KMS-11 (cell line): ENCODE data around the gene MTRR.
A peak's percentile ranks its signal among the peaks of the same experiment; 100 is the strongest.

Experiments used
- H2AFZ ChIP-seq: fragments of 200-600 bp; sonication (generic); 2 replicates; pipeline ENCODE4 v1.6.1; 2016; ENCODE audit warnings: antibody characterized with exemption, mixed run types, low read depth
- H3K27ac ChIP-seq: fragments of 200-600 bp; sonication (generic); 2 replicates; pipeline ENCODE4 v1.6.1; 2016; ENCODE audit warnings: mild to moderate bottlenecking, mixed run types
- H3K27me3 ChIP-seq: fragments of 200-600 bp; sonication (generic); 2 replicates; pipeline ENCODE4 v1.6.1; 2017; ENCODE audit warnings: mild to moderate bottlenecking, low read depth, mixed run types, moderate library complexity; ENCODE audit not compliant: insufficient read depth
- H3K36me3 ChIP-seq: fragments of 200-600 bp; sonication (generic); 2 replicates; pipeline ENCODE4 v1.6.1; 2017; ENCODE audit warnings: mild to moderate bottlenecking, mixed run types; ENCODE audit not compliant: insufficient read depth
- H3K4me1 ChIP-seq: fragments of 200-600 bp; sonication (generic); 2 replicates; pipeline ENCODE4 v1.6.1; 2016; ENCODE audit warnings: mild to moderate bottlenecking, low read depth, mixed run types; ENCODE audit not compliant: poor library complexity, severe bottlenecking
- H3K4me2 ChIP-seq: fragments of 200-600 bp; sonication (generic); 2 replicates; pipeline ENCODE4 v1.7.0; 2016; ENCODE audit warnings: mild to moderate bottlenecking, mixed run types
- H3K4me3 ChIP-seq: fragments of 200-600 bp; sonication (generic); IDR thresholded peaks from 2 replicates; pipeline ENCODE4 v1.6.1; 2017; ENCODE audit warnings: low read depth, low read length, mixed read lengths; ENCODE audit not compliant: insufficient read depth
- H3K79me2 ChIP-seq: fragments of 200-600 bp; sonication (generic); 2 replicates; pipeline ENCODE4 v1.6.1; 2016; ENCODE audit warnings: low read depth, mixed run types; ENCODE audit not compliant: insufficient read depth
- H3K9ac ChIP-seq: fragments of 200-600 bp; sonication (generic); 2 replicates; pipeline ENCODE4 v1.6.1; 2016; ENCODE audit warnings: mild to moderate bottlenecking, mixed run types
- H4K20me1 ChIP-seq: fragments of 200-600 bp; sonication (generic); 2 replicates; pipeline ENCODE4 v1.6.1; 2016; ENCODE audit warnings: mild to moderate bottlenecking, mixed run types; ENCODE audit not compliant: insufficient read depth
- CTCF ChIP-seq: fragments of 200-600 bp; sonication (generic); conservative IDR thresholded peaks from 2 replicates; pipeline ENCODE4 v1.6.1; 2017; ENCODE audit warnings: low read depth, mild to moderate bottlenecking, antibody characterized with exemption, low read length, moderate library complexity, mixed read lengths

Gene MTRR

GRCh38 chr5:7876867-7877266 is 7.9 kb downstream of the MTRR start:
- peak overlapping the region; percentile 39; the same call in 1 of the 2 replicates for H3K27ac ChIP-seq
- H2AFZ ChIP-seq, result no peak overlapping the region
- H4K20me1 ChIP-seq, result peaks cover 83% of the 10 kb centered on the region
- H3K36me3 ChIP-seq, result peaks cover 42% of the 10 kb centered on the region
- H3K4me1 ChIP-seq, result peaks cover 98% of the 10 kb centered on the region
- H3K4me2 ChIP-seq, result peak overlapping the region; percentile 63
- no peak overlapping the region for H3K9ac ChIP-seq
- no peaks in the 10 kb centered on the region for H3K27me3 ChIP-seq
- no peak overlapping the region for H3K4me3 ChIP-seq
- TF ChIP-seq CTCF, result no peak
- peaks cover 100% of the 10 kb centered on the region for H3K79me2 ChIP-seq

- H3K4me2 ChIP-seq, result peak overlapping the region; percentile 63
- no peak overlapping the region for H3K9ac ChIP-seq
- no peak overlapping the region for H3K4me3 ChIP-seq
- no peak overlapping the region for H2AFZ ChIP-seq
- H3K4me1 ChIP-seq, result peaks cover 99% of the 10 kb centered on the region
- H4K20me1 ChIP-seq, result peaks cover 91% of the 10 kb centered on the region
- H3K27ac ChIP-seq, result peak overlapping the region; percentile 39; the same call in 1 of the 2 replicates
- peaks cover 42% of the 10 kb centered on the region for H3K36me3 ChIP-seq
- peaks cover 100% of the 10 kb centered on the region for H3K79me2 ChIP-seq
- TF ChIP-seq CTCF, result no peak
- H3K27me3 ChIP-seq, result no peaks in the 10 kb centered on the region
Observed at GRCh38 chr5:7877851-7878250, 8.9 kb downstream of the MTRR start.

- peaks cover 42% of the 10 kb centered on the region for H3K36me3 ChIP-seq
- no peak overlapping the region; the same call in 1 of the 2 replicates for H3K9ac ChIP-seq
- H3K4me2 ChIP-seq, result peak overlapping the region; percentile 63
- H3K79me2 ChIP-seq, result peaks cover 99% of the 10 kb centered on the region
- H4K20me1 ChIP-seq, result peaks cover 91% of the 10 kb centered on the region
- peak overlapping the region; percentile 39; the same call in 1 of the 2 replicates for H3K27ac ChIP-seq
- H2AFZ ChIP-seq, result no peak overlapping the region
- peaks cover 96% of the 10 kb centered on the region for H3K4me1 ChIP-seq
- no peak overlapping the region for H3K4me3 ChIP-seq
- no peak for TF ChIP-seq CTCF
- H3K27me3 ChIP-seq, result no peaks in the 10 kb centered on the region
Observed at GRCh38 chr5:7878381-7878873, 9.5 kb downstream of the MTRR start.

GRCh38 chr5:7881091-7881490 is 12.1 kb downstream of the MTRR start:
- Histone ChIP-seq H2AFZ (no peak overlapping the region), H3K9ac (no peak overlapping the region), H3K4me1 (peaks cover 82% of the 10 kb centered on the region), H3K27ac (no peak overlapping the region), H4K20me1 (peaks cover 82% of the 10 kb centered on the region), H3K4me3 (no peak overlapping the region), H3K27me3 (no peaks in the 10 kb centered on the region), H3K79me2 (peaks cover 97% of the 10 kb centered on the region), H3K4me2 (no peak overlapping the region), H3K36me3 (peaks cover 43% of the 10 kb centered on the region)
- TF ChIP-seq CTCF, result no peak
